ENCODE data around the gene GALNT17. TPM values are rescaled to one million over a fixed set of nuclear protein-coding genes. Genes with fewer than 3 reads are reported as not detected.

Gene GALNT17
- total RNA-seq, 1 donor from 2014 or later, result not detected

DNA sequence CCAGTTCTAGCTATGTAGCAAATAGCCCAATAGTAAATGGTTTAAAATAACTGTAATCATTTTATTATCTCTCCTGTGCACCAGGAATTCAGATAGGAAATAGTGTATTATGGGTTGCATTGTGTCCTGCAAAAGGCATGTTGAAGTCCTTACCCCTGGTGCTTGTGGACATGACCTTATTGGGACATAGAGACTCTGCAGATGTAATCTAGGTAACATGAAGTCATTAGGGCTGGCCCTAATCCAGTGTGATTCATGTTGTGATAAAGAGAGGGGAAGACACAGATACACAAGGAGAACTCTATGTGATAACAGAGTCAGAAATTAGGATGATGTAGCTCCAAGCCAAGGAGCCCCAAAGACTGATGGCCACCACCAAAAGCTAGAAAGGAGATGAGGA, 462.8 kb downstream of the GALNT17 start:
- Mint-ChIP-seq H3K27ac (no peak overlapping the region), H3K9me3 (peaks cover 20% of the 10 kb centered on the region), H3K36me3 (ENCODE audit: low read depth) (no peaks in the 10 kb centered on the region), H3K4me3 (no peak overlapping the region), H3K27me3 (no peaks in the 10 kb centered on the region), H3K4me1 (no peaks in the 10 kb centered on the region)
- intact Hi-C loops (cut with micrococcal nuclease), result no loop called here
- no peak for DNase-seq

DNA sequence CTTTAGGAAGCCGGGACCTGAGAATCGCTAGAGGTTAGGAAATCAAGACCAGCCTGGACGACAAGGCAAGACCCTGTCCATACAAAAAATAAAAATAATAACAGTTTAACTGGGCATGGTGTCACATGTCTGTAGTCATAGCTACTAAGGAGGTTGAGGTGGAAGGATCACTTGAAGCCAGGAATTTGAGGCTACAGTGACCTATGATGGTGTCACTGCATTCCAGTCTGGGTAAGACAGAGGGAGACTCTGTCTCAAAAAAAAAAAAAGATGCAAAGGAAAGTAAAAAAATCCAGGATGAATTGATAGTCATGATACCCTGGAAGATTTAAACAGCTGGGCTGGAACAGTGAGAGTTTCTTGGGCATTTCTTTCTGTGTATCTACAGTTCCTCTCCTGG, 463.2 kb downstream of the GALNT17 start:
- H3K27ac Mint-ChIP-seq, result no peak overlapping the region
- no peaks in the 10 kb centered on the region for H3K27me3 Mint-ChIP-seq
- intact Hi-C loops (cut with micrococcal nuclease), result no loop called here
- H3K4me1 Mint-ChIP-seq, result no peaks in the 10 kb centered on the region
- no peak overlapping the region for H3K4me3 Mint-ChIP-seq
- DNase-seq, result no peak
- H3K9me3 Mint-ChIP-seq, result peaks cover 25% of the 10 kb centered on the region
- no peaks in the 10 kb centered on the region for H3K36me3 Mint-ChIP-seq (ENCODE audit: low read depth)

DNA sequence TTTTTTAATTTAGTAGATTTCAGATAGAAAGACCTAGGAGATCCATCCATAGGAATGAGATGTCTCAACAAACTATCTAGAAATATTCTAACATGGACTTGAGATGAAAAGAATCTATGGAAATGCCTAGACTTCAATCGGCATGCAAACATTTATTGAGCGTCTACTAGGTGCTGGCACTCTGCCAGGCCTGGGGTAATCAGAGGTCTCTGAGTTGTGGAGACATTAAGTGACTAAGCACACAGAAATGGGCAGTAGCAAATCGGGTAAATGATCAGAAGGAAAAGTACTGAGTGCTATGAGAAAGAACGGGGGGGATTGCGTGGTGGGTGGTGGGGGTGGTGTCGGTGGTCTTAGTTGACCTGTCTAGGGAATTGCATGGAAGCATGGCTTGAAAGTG, 466.6 kb downstream of the GALNT17 start:
- Mint-ChIP-seq H3K27ac (no peak overlapping the region), H3K9me3 (peaks cover 22% of the 10 kb centered on the region), H3K4me3 (no peak overlapping the region), H3K4me1 (no peaks in the 10 kb centered on the region), H3K36me3 (ENCODE audit: low read depth) (no peaks in the 10 kb centered on the region), H3K27me3 (no peaks in the 10 kb centered on the region)
- no peak for DNase-seq
- intact Hi-C loops (cut with micrococcal nuclease), result no loop called here

DNA sequence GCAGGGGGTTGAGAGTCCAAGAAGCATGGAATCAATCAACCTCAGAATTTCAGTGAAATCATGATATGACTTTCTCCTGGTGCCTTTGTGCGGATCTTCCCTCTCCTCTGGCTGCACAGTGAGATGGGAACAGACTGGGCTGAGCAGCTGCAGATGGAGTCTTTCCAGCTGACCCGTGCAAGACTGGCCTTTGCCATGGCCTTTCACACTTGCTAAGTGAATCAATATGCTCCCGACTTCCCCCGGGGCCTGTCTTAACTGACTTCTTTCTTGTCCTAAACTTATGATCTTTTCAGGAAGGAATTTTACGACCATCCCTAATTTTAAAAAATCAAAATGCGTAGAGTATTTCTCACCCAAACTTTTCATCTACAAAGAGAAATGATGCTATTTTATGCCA, 469.9 kb downstream of the GALNT17 start:
- intact Hi-C loops (cut with micrococcal nuclease), result no loop called here
- DNase-seq, result no peak
- Mint-ChIP-seq H3K4me1 (no peaks in the 10 kb centered on the region), H3K27me3 (no peaks in the 10 kb centered on the region), H3K36me3 (ENCODE audit: low read depth) (no peaks in the 10 kb centered on the region), H3K27ac (no peak overlapping the region), H3K4me3 (no peak overlapping the region), H3K9me3 (peaks cover 10% of the 10 kb centered on the region)

DNA sequence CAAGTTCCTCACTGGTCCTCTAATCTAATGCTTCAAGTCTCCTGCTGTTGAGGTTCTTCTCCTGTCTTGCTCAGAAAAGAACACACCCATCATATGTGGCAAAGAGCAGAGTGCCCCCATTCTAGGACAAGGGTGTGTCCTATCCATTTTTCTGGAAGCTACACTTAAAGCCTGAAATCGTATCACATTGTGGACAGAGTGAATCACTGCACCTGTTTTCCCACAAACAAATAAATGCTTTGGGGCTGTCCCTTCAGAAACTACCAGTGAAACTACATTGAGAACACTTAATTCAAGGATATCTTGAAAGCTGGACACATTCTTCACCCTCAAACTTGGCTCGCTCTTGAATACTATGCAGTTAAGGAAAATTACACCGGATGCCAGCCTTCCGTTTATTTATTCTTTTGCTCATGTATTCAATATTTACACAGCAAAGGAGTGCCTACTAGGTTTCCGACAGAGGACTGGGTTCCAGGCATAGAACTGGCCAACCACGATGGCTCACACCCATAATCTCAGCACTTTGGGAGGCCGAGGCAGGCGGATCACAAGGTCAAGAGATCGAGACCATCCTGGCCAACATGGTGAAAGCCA, 473.0 kb downstream of the GALNT17 start:
- Mint-ChIP-seq H3K36me3 (ENCODE audit: low read depth) (no peaks in the 10 kb centered on the region), H3K4me1 (no peaks in the 10 kb centered on the region)
- intact Hi-C loops (cut with micrococcal nuclease), result no loop called here

DNA sequence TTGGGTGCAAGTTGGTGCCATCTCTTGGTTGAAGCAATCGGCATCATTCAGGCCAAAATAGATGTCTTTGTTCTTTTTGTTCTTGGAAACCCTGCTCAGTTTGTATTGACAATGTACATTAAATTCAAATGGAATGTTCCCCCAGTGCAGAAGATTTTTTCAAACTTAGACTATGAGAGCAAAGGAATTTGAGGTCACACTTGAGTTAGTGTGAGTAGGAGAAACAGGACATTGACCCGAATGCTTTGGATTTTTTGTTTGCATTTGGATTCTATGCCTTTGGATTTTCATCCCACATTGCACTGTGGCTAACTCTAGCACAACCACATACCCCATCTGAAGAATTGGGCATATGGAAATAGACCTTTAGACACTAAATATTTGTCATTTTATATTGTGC, 480.0 kb downstream of the GALNT17 start:
- Mint-ChIP-seq H3K36me3 (ENCODE audit: low read depth) (no peaks in the 10 kb centered on the region), H3K27ac (no peak overlapping the region), H3K9me3 (peaks cover 11% of the 10 kb centered on the region), H3K4me3 (no peak overlapping the region), H3K4me1 (no peaks in the 10 kb centered on the region), H3K27me3 (no peaks in the 10 kb centered on the region)
- DNase-seq, result no peak
- intact Hi-C loops (cut with micrococcal nuclease), result no loop called here

More for the DNA sequence above, 473.0 kb downstream of the GALNT17 start:
- Mint-ChIP-seq H3K27me3 (no peaks in the 10 kb centered on the region), H3K27ac (no peak overlapping the region), H3K9me3 (peaks cover 6% of the 10 kb centered on the region), H3K4me3 (no peak overlapping the region)
- DNase-seq, result no peak

DNA sequence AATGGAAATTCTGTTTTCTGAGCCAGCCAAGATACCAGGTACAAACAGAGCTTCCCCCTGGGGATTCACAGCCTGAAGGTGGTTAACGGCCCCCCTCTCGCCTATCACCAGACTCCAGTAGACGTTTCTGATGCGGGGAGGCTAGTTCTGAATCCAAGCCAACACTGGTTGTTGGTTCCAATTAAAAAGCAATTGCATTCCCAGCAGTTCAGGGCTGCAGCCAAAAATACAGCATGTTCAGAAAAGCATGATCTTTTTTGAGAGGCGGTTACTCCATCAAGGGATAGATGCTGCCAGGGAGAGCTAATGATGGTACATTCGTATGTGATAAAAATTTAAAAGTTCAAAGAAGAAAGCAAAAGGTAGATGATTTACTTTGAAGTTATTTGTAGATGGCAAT, 481.0 kb downstream of the GALNT17 start:
- no peak overlapping the region for H3K27ac Mint-ChIP-seq
- intact Hi-C loops (cut with micrococcal nuclease), result no loop called here
- H3K27me3 Mint-ChIP-seq, result no peaks in the 10 kb centered on the region
- H3K4me3 Mint-ChIP-seq, result no peak overlapping the region
- no peak for DNase-seq
- no peaks in the 10 kb centered on the region for H3K36me3 Mint-ChIP-seq (ENCODE audit: low read depth)
- H3K9me3 Mint-ChIP-seq, result peaks cover 10% of the 10 kb centered on the region
- no peaks in the 10 kb centered on the region for H3K4me1 Mint-ChIP-seq

DNA sequence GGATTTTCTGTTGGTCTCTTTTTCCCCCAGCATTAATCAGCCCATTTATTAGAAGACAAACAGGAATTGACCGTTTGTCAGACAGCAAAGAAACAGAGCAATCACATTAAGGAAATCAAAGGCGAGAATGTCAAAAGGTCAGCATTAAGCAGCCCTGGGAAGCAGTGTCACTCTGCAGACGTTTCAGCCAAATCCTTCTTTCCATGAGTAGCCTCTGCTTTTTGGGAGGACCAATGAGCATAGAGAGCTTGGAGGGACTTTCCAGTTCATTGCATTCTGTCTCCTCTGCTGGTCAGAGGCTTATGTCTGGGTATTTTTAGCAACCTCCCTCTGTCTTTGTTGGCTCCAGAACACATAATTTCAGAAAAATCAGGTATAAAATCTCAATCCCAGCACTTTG, 481.4 kb downstream of the GALNT17 start:
- Mint-ChIP-seq H3K27me3 (no peaks in the 10 kb centered on the region), H3K4me3 (no peak overlapping the region), H3K36me3 (ENCODE audit: low read depth) (no peaks in the 10 kb centered on the region), H3K9me3 (peaks cover 9% of the 10 kb centered on the region), H3K4me1 (no peaks in the 10 kb centered on the region), H3K27ac (no peak overlapping the region)
- intact Hi-C loops (cut with micrococcal nuclease), result no loop called here
- DNase-seq, result no peak

DNA sequence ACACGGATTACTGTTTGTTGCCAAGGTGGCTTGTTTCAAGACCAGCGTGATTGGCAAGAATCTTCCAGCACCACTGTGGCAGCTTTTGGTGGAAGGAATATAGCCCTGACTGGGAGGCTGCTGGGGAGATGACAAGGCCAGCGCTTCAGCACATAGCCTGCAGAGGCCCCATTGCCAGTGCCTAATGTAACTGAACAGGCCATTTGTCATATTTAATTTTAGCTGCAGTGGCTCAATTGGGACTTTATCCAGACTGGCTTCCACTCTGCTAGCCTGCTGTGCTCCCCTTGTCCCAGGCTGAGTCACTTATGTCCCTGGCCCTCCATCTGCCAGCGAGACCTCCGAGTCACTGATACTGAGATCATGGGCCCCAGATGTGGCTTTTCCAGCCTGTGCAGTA, 483.1 kb downstream of the GALNT17 start:
- no peaks in the 10 kb centered on the region for H3K27me3 Mint-ChIP-seq
- no peaks in the 10 kb centered on the region for H3K36me3 Mint-ChIP-seq (ENCODE audit: low read depth)
- intact Hi-C loops (cut with micrococcal nuclease), result no loop called here
- no peak overlapping the region for H3K27ac Mint-ChIP-seq
- no peak overlapping the region for H3K4me3 Mint-ChIP-seq
- no peak for DNase-seq
- no peaks in the 10 kb centered on the region for H3K4me1 Mint-ChIP-seq
- H3K9me3 Mint-ChIP-seq, result peaks cover 12% of the 10 kb centered on the region

DNA sequence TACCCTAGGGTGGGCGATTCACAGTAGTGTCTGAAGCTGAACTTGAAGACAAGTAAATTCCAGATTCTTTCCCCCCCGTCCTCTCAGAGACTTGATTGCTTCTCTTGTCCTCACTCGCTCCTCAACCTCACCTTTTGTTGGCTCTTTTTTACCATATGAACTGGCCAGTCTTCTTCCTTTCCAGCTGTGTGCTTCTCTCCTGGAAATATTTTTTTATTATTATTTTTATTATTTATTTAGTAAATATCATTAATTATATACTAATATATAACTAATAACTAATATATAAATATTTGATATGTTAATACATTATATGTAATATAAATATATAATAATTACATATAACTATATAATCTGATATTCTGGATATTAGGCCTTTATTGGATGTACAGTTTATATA, 484.3 kb downstream of the GALNT17 start:
- intact Hi-C loops (cut with micrococcal nuclease), result no loop called here
- Mint-ChIP-seq H3K4me1 (no peaks in the 10 kb centered on the region), H3K27me3 (no peaks in the 10 kb centered on the region), H3K36me3 (ENCODE audit: low read depth) (no peaks in the 10 kb centered on the region), H3K4me3 (no peak overlapping the region), H3K9me3 (peaks cover 11% of the 10 kb centered on the region), H3K27ac (no peak overlapping the region)
- no peak for DNase-seq

DNA sequence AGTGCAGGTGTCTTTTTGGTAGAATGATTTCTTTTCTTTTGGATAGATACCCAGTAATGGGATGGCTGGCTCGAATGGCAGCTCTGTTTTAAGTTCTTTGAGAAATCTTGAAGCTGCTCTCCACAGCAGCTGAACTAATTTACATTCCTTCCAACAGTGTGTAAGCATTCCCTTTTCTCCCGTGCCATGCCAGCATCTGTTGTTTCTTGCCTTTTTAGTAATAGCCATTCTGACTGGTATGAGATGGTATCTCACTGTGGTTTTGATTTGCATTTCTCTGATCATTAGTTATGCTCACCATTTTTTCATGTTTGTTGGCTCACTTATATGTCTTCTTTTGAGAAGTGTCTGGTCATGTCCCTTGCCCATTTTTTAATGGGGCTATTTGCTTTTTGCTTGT, 486.3 kb downstream of the GALNT17 start:
- Mint-ChIP-seq H3K36me3 (ENCODE audit: low read depth) (no peaks in the 10 kb centered on the region), H3K4me3 (no peak overlapping the region), H3K4me1 (no peaks in the 10 kb centered on the region), H3K9me3 (peaks cover 8% of the 10 kb centered on the region), H3K27me3 (no peaks in the 10 kb centered on the region), H3K27ac (no peak overlapping the region)
- intact Hi-C loops (cut with micrococcal nuclease), result no loop called here
- DNase-seq, result no peak

DNA sequence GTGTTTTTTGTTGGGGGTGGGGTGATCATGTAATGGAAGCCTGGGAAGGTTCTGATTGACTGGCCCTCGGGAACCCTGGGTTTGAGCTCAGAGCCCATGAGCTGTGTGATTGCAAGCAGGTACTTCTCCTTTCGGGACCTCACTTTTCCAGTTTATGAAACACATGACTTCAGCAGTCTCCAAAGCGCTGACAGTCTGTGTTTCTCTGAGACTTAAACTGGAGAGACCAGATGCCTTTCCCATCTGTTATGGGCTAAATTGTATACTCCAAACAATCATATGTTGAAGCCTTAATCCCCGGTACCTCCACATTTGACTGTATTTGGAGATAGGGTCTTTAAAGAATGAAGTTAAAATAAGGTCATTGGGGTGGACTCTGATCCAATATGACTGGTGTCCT, 493.6 kb downstream of the GALNT17 start:
- Mint-ChIP-seq H3K27ac (no peak overlapping the region), H3K27me3 (no peaks in the 10 kb centered on the region), H3K9me3 (peaks cover 9% of the 10 kb centered on the region), H3K4me3 (no peak overlapping the region), H3K36me3 (ENCODE audit: low read depth) (no peaks in the 10 kb centered on the region), H3K4me1 (no peaks in the 10 kb centered on the region)
- intact Hi-C loops (cut with micrococcal nuclease), result no loop called here
- DNase-seq, result no peak

DNA sequence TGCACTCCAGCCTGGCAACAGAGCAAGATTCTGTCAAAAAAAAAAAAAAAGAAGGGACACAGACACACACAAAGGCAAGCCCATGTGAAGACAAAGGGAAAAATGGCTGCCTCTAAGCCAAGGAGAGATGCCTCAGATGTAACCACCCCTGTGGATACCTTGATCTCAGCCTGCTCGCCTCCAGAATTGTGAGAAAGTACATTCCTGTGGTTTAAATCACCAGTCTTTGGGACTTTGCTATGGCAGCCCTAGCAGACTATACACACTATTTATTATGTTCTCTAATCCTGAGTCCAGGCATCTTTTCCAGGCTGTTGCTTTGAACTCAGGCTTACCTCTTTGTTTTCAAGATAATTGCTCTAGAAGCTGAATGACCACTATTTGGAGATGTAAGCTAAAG, 494.3 kb downstream of the GALNT17 start:
- intact Hi-C loops (cut with micrococcal nuclease), result no loop called here
- no peak overlapping the region for H3K4me3 Mint-ChIP-seq
- peaks cover 7% of the 10 kb centered on the region for H3K9me3 Mint-ChIP-seq
- H3K27me3 Mint-ChIP-seq, result no peaks in the 10 kb centered on the region
- H3K4me1 Mint-ChIP-seq, result no peaks in the 10 kb centered on the region
- no peaks in the 10 kb centered on the region for H3K36me3 Mint-ChIP-seq (ENCODE audit: low read depth)
- no peak for DNase-seq
- H3K27ac Mint-ChIP-seq, result no peak overlapping the region

DNA sequence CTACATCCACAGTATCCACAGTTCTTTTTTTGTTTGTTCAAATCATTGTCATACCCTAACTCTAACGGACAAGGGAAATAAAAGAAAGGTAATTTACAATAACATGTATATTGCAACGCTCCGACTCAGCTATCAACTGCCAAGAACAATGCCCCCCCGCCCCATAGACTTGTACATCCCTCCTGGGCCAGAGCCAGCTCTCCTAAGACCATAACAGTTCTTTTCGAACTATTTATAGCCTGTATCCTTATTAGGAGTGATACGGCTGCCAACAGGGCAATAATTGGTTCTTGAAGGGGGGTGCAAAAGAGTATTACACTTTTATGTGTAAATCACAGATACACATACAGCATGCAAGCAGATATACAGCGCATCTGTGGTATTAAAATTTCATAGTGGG, 495.7 kb downstream of the GALNT17 start:
- no peaks in the 10 kb centered on the region for H3K4me1 Mint-ChIP-seq
- intact Hi-C loops (cut with micrococcal nuclease), result no loop called here
- H3K9me3 Mint-ChIP-seq, result peaks cover 13% of the 10 kb centered on the region
- peaks cover 2% of the 10 kb centered on the region for H3K36me3 Mint-ChIP-seq (ENCODE audit: low read depth)
- H3K27me3 Mint-ChIP-seq, result no peaks in the 10 kb centered on the region
- H3K4me3 Mint-ChIP-seq, result no peak overlapping the region
- H3K27ac Mint-ChIP-seq, result no peak overlapping the region
- no peak for DNase-seq

DNA sequence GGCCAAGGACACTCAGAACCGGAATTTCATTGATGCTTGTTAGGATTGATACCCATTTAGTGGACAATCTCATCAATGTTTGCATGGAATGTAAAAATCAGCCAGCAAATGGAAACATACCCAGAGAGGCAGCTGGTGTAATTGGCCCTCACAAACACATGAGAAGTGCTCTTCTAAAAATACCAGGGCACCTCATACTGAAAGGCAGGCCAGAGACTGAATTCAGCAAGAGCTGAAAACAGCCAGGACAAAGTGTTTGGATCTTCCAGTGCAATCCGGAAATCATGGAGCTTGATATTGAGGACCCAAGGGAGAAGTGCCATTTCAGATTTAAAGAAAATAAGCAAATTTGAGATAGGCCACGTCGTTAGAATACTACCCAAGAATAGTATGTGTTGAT, 498.6 kb downstream of the GALNT17 start:
- intact Hi-C loops (cut with micrococcal nuclease), result no loop called here
- H3K27me3 Mint-ChIP-seq, result no peaks in the 10 kb centered on the region
- no peak for DNase-seq

More for the DNA sequence above, 498.6 kb downstream of the GALNT17 start:
- H3K4me1 Mint-ChIP-seq, result no peaks in the 10 kb centered on the region
- H3K9me3 Mint-ChIP-seq, result peaks cover 11% of the 10 kb centered on the region
- no peak overlapping the region for H3K27ac Mint-ChIP-seq
- H3K4me3 Mint-ChIP-seq, result no peak overlapping the region
- peaks cover 2% of the 10 kb centered on the region for H3K36me3 Mint-ChIP-seq (ENCODE audit: low read depth)

Data from activated CD4-positive, alpha-beta T cell treated with anti-CD3 and anti-CD28 coated beads, Interleukin-2, amount 10 ng/mL, durations not matched to agents 24 days and 14 days (primary cell).